ENCODE data around the gene IFNL3.
"Not testable (repeated sequence)": the region's sequence is repeated elsewhere in the genome, so short reads cannot be mapped to it uniquely, and the experiment has no call there.

Gene IFNL3

DNA sequence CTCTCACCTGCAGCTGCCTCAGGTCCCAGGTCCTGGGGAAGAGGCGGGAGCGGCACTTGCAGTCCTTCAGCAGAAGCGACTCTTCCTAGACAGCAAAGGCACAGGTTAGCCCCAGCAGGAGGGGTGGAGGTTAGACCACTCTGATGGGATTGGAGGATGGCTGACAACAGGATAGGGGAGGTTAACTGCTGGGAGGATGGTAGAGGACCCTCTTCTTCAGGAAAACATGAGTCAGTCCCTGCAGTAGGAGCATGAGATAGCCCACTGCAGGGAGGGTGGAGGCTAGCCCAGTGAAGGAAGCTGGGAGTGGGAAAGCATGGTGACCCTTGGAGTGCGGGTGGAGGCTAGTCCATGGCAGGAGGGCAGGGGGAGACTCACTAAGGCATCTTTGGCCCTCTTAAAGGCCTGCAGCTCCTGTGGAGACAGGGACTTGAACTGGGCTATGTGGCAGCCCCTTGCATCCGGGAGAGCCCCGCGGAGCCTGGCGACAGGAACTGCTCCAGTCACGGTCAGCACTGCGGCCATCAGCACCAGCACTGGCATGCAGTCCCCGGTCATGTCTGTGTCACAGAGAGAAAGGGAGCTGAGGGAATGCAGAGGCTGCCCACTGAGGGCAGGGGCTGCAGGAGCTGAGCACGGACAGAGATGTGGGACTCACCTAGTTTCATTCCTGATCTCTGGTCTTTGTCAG, at the start of gene IFNL3:
TSS of gene IFNL3 (minus strand) at position 597 of the 691 bp plus-strand sequence. CDS start at position 558, 39 bp downstream.
- DNase-seq, result not testable (repeated sequence)

DNA sequence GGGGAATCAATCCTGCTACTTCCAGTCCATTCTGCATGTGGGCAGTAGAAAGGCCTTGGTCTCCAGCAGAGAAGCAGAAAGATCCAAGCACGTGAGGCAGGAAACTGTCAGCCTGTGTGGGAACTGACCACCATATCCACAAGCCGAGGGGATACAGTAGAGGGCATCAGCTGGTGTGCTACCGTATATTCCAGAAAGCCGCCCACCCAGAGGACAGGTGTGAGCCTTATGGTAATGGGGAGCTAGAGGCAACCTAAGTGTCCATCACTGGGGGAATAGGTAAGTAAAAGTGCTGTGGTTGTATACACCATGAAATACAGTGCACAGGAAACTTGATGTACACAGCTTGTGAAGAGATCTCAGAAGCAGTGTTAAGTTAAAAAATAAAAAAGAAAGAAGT, 48.6 kb upstream of the IFNL3 start:
- DNase-seq, result no peak

DNA sequence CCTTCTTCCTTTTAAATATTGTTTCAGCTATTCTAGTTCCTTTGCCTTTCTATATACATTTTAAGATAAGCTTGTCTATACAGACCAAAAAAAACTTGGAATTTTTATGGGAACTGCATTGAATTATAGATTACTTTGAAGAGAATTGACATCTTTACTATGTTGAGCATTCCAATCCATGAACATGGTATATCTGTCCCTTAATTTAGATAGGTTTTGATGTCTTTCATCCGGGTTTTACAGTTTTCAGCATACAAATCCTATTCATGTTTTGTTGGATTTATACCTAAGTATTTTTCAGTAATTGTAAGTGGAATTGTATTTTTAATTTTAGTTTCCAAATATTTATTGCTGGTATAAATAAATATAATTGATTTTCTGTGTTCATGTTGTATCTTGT, 39.2 kb upstream of the IFNL3 start:
- no peak for DNase-seq

DNA sequence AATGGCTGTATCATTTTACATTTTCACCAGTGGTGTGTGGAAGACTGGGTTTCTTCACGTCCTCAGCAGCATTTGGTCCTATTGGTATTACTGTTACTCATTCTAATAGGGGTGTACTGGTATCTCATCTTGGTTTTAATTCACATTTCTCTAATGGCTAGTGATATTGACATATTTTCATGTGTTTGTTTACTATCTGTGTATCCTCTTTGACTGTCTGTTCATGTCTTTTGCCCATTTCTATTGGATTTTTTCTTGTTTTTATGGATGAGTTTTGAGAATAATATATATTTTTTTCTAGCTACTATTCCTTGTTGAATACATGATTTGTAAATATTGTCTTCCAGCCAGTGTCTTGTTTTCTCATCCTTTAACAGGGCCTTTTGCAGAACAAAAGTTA, 37.2 kb upstream of the IFNL3 start:
- DNase-seq, result no peak

DNA sequence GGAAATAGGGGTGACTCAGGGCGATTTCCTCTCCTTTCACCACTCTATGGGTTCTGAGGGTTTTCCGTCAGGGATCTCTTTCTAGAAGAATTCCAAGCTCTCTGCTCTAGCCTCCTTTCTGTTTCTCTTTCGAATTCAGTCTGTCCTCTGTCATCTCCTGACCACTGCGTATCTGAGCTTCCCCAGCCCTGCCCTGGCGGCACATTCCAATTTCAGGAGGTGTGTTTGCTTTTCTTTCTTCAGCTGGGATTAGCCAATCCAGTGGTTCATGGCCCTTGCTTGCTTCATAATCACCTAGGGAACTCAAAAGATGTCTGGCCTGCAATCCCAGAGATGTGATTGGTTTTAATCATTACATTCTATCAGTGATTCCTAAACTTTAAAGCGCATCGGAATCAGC, 32.8 kb upstream of the IFNL3 start:
- DNase-seq, result no peak

DNA sequence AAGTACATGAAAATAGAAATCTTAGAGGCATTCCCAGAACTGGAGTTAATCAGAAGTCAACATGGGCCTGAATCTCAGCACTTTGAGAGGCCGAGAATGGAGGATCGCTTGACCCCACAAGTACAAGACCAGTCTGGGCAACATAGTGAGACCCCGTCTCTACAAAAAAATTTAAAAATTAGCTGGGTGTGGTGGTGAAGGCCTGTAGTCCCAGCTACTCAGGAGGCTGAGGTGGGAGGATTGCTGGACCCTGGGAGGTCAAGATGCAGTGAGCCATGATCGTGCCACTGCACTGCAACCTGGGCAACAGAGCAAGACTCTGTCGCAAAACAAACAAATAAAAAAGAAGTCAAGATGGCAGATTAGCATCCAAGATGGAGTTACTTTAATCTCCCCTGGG, 31.9 kb upstream of the IFNL3 start:
- no peak for DNase-seq

DNA sequence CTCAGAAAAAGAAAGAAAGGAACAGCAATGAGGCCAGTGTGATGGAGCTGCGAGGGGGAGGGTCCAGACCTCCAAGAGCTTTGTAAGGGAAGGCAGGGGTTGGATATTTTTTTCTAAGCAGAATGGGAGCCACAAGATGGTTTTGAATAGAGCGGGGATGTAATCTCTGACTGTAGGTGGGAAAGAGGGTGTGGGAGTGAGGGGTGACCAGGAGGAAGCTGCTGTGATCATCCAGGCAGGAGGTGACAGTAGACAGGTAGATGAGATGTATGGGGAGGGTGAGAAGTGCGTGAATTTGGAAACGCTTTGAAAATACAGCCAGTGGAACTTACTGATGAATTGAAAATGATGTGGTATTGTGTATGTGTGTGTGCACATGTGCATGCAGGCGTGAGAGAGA, 30.8 kb upstream of the IFNL3 start:
- no peak for DNase-seq

DNA sequence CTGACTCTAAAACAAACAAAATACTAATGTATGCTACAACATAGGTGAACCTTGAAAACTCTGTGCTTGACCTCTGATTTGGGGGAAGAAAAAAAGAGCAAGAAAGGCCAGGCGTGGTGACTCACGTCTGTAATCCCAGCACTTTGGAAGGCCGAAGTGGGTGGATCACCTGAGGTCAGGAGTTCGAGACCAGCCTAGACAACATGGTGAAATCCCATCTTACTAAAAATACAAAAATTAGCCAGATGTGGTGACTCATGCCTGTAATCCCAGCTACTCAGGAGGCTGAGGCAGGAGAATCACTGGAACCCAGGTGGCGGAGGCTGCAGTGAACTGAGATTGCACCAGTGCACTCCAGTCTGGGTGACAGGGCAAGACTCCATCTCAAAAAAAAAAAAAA, 29.1 kb upstream of the IFNL3 start:
- DNase-seq, result not testable (repeated sequence)

DNA sequence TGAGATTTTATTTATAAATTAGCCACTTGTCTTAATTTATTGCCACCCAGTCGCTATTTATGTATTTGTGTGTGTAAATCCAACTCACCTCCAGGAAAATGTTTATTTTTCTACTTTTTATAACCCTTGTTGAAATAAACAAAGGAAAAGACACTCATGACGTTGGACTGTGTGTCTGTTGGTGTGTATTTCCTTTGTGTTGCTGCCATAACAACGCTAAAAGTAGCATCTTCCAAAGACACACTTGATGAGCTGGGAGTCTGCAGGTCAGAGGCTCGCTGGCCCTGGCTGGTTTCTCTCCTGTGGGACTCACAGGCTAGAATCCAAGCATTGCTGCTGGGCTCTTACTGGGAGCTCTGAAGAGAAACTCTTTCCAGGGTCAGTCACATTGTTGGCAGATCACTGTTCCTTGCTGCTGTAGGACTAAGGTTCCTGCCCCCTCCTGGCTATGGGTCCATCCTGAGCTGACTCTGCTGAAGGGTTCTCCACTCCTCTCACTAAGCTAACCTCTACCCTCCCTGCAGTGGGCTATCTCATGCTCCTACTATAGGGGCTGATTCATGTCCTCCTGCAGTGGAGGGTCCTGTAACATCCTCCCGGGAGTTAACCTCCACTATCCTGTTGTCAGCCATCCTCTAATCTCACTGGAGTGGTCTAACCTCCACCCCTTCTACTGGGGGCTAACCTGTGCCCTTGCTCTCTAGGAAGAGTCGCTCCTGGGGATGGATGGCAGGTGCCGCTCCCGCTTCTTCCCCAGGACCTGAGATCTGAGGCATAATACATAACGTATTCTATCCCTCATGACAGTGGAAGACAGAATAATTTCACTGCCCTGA, 25.4 kb upstream of the IFNL3 start:
- no peak for DNase-seq

DNA sequence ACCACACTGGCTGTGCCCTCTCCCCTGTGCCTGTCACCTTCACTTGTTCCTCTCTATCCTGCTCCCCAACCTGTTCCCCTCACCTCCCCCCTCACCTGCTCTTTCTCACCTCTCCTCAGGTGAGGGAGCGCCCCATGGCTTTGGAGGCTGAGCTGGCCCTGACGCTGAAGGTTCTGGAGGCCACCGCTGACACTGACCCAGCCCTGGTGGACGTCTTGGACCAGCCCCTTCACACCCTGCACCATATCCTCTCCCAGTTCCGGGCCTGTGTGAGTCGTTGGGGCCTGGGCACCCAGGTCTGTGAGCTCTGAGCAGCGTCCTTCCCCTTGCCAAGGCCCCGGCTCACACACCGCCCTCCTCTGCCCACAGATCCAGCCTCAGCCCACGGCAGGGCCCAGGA, 24.6 kb upstream of the IFNL3 start:
- not testable (repeated sequence) for DNase-seq

DNA sequence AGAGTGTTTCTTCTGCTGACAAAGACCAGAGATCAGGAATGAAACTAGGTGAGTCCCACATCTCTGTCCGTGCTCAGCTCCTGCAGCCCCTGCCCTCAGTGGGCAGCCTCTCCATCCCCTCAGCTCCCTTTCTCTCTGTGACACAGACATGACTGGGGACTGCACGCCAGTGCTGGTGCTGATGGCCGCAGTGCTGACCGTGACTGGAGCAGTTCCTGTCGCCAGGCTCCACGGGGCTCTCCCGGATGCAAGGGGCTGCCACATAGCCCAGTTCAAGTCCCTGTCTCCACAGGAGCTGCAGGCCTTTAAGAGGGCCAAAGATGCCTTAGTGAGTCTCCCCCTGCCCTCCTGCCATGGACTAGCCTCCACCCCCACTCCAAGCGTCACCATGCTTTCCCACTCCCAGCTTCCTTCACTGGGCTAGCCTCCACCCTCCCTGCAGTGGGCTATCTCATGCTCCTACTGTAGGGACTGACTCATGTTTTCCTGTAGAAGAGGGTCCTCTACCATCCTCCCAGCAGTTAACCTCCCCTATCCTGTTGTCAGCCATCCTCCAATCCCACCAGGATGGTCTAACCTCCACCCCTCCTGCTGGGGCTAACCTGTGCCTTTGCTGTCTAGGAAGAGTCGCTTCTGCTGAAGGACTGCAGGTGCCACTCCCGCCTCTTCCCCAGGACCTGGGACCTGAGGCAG, 23.9 kb upstream of the IFNL3 start:
- DNase-seq, result not testable (repeated sequence)

DNA sequence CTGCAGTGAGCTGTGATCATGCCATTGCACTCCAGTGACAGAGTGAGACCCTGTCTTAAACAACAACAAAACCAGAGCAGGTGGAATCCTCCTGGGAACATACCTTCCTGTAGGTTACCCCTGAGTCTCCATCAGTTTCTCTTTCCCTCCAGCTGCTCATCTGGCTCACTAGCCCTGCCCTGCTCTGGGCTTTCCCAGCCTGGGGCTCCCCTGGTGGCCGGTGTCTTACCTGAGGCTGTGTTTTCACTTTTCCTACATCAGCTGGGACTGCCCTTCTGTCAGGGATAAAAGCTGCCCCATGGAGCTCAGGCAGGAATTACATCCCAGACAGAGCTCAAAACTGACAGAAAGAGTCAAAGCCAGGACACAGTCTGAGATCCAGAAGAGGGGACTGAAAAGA, 23.3 kb upstream of the IFNL3 start, which contains the start of gene IFNL2:
TSS of gene IFNL2 (plus strand) at position 312 of the 400 bp plus-strand sequence. CDS start 173 bp downstream, outside the sequence.
- not testable (repeated sequence) for DNase-seq

DNA sequence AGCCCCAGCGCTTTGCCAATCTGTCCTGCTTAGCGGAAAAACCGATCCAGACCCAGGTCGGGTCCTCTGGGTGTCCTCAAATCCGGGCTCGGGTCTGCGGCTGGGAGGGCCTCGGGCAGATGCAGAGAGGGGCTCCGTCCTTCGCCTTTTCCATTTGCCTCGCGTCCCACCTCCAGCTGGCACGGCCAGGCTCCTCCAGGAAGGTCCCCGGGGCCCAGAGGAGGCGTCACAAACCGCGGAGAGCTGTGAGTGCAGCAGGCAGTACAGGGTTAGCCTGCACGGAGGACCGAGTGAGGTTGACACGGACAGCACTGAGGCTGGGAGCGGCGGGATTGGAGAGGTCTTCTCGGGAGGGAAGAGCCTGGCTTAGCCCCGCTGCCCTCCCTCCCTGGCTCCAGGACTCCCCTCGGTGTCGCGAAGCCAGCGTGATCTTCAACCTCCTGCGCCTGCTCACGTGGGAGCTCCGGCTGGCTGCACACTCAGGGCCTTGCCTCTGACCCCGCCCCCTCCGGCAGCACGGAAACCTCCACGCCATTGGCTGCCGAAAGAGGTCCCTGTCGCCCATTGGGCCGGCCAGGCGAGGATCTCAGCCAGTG, 20.6 kb upstream of the IFNL3 start:
- DNase-seq, result no peak

DNA sequence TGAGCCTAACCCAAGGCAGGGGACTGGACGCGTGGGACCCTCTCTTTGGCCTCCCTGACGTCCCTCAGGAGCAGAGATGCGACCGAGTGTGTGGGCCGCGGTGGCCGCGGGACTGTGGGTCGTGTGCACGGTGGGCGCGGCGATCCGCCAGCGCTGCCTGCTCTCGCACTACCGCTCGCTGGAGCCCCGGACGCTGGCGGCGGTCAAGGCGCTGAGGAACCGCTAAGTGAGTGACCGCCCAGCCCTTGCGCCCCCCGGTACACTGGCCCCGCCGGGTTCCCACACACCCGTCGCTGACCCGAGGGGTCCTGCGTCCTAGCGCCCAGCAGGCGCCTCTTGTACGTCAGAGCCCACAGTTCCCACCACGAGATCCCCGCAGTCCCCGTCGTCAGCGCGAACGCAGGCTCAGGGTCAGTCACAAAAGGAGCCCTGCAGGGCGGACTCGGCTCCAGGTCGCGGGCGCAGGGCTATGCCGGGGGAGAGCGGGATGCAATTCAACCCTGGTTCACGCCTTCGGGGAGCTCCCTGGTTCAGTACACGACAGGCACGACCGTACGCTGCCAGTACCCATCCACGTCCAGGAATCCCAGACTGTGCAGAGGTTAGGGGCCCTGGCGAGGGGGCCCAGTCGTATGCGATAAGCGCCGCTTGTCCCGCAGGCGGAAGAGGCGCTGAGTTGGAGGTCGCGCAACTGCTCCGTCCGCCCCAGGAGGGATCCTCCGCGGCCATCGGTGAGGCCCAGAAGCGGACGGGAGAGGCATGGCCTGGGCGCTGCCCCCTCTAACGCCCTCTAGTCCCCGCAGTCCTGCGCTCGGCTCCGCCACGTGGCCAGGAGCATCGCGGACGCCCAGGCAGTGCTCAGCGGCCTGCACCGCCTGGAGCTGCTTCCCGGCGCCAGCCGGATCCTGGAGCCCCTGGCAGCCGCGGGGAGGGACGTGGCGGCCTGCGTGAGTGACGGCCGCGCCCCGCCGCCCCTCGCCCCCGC, 19.8 kb upstream of the IFNL3 start:
- peak; percentile 52 for DNase-seq

DNA sequence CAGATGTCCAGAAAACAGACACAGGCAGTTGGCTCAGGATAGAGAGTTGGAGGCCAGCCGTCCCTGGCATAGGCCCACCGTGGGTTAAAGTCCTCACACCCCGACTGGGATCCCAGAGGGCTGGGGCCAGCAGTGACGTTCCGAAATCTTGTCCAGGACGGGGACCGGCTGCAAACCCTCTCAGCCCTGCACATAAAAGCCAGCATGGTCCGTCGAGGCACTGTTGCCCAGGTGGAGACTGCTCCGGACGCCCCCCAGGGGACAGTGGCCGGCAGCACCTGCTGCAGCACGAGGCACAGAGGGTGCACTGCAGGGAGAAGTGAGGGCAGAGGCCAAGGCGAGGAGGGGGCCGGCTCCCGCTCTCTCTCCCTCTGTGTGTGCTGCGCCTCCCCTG, 19.1 kb upstream of the IFNL3 start:
- DNase-seq, result no peak

DNA sequence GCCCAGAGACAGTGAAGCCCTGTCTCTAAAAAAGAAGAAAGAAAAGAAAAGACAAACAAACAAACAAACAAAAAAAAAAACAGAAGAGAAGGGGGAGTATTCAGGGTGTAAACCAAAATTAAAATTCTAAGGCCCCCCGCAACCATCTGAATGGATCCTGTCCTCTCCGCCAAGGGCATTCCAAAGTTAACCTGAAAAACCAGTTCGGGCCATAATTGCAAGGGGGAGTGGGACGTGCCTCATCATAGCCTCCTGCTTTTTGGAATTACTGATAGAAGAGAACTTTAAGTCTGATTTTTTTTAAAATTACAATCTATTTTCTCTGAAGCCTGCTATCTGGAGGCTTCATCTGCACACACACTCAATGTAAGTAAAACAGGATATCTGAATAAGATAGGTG, 17.7 kb upstream of the IFNL3 start:
- DNase-seq, result no peak

DNA sequence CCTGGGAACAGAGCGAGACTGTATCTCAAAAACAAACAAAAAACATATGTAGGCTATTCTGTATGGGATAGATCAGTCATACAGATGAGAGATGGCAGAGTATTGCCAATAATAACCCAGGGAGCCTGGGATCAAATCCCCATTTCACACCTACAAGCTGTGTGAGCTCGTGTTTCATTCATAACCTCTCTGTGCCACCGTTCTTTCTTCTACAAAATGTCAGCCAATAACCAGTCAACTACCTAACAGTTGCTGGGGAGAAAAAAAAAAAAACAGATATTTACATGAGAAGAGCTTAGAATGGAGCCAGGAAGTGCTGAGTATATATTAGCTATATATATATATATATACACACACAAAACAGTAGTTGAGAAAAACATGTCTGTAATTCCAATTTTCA, 16.9 kb upstream of the IFNL3 start:
- DNase-seq, result no peak

DNA sequence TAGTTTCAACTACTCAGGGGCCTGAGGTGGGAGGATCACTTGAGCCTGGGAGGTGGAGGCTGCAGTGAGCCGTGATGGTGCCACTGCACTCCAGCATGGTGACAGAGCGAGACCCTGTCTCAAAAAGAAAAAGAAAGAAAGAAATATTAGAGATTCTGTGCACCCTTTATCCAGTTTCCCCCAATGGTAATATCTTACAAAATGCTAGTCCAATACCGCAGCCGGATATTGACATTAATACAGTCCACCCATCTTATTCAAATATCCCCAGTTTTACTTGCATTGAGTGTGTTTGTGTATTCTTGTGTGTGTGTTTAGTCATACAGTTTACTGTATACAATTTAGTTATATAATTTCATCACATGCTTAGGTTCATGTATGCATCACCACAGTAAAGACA, 12.4 kb upstream of the IFNL3 start:
- no peak for DNase-seq

DNA sequence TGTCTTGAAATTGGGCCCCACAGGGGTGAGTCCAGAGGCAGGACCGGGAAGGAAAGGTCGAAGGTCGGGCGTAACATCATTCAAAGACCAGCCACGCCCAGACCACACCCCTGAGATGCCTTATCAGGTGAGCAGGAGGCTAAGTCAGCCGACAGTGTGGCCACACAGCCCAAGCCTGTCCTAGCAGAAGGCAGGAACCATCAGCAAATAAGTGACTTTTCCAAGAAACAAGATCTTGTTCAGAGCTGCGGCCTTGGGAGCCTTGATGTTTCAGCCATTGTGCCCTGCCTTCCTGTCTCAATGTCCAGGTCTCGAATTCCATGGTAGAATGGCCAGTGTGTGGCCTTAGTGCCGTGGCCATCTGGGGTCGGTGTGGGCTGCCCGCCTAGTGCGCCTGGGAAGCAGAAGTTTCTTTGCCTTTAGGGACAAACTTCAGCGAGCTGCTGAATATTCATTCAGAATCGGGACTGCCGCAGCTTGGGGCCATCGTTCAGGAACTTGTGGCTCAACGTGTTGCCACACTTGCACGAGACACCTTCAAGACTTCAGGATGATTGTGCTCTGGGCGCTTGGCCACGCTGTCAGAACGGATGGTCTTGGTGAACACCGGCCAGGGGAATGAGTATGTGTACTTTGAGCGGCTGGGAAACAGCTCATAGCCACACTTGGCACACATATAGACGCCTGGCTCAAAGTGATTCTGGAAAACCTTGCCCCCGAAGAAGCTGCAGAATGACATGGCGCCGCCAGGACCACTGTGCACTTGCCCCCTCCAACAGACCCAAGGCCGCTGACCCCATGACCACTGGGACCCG, 9.9 kb upstream of the IFNL3 start:
- DNase-seq, result no peak

DNA sequence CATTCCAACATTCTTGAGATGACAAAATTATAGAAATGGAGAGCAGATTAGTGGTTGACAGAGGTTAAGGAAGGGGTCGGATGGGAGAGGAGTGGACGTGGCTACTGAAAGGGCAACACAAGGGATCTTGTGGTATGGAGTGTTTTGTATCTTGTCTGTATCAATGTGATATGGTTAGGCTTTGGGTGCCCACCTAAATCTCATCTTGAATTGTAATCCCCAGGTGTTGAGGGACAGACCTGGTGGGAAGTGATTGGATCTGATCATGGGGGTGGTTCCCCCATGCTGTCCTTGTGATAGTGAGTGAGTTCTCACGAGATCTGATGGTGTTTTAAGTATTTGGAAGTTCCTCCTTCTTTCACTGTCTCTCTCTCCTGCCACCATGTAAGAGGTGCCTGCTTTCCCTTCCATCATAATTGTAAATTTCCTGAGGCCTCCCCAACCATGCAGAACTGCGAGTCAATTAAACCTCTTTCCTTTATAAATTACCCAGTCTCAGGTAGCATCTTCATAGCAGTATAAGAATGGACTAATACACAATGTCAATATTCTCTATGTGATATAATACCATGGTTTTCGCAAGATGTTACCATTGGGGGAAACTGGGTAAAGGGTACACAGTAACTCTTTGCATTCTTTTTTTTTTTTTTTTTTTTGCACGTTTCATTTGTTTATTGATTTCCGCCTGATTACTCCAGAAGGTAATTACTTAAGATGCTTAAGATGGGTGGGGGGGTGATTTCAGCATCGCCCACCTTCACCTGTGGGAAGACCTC, 8.8 kb upstream of the IFNL3 start:
- DNase-seq, result no peak

All from left hindlimb (tissue), 1 donor.